Glomerular endothelial cell (primary cell): ENCODE data around the gene ATP6V0A4. TPM values are rescaled to one million over a fixed set of nuclear protein-coding genes. Genes with fewer than 3 reads are reported as not detected.

ENCODE experiments used
- DNase-seq: peaks from one replicate; pipeline ENCODE4 v3.0.0-alpha.2; 2011; ENCODE audit warnings: low read depth, low spot score; ENCODE audit errors: extremely low read depth
- total RNA-seq: library from RNA; depleted of rRNA; stranded (reverse); fragments of >200 nt; gene quantifications from 2 replicates; pipeline ENCODE4 v1.2.3, GENCODE V29; 2015

The ATP6V0A4 gene
- total RNA-seq, 1 donor from 2014 or later = not detected

DNA sequence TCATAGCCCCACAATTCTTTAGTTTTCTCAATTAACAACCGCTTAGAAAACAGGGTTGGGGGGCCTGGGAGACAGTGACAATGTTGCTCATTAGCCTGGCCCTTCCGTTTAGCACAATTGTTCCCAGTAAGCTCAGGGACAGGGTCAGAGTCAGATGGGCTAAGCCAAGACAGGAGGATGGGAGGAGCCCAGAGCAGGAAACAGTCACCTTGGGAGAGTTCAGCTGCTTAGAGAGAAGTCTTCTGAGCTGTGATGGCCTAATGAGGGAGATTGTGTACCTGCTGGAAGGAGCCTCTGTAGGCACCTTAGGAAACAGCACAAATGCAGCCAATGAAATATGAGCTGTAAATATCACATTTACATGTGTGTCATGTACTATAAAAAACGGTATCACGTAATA lies 132.7 kb downstream of the ATP6V0A4 start:
- DNase-seq = no peak

DNA sequence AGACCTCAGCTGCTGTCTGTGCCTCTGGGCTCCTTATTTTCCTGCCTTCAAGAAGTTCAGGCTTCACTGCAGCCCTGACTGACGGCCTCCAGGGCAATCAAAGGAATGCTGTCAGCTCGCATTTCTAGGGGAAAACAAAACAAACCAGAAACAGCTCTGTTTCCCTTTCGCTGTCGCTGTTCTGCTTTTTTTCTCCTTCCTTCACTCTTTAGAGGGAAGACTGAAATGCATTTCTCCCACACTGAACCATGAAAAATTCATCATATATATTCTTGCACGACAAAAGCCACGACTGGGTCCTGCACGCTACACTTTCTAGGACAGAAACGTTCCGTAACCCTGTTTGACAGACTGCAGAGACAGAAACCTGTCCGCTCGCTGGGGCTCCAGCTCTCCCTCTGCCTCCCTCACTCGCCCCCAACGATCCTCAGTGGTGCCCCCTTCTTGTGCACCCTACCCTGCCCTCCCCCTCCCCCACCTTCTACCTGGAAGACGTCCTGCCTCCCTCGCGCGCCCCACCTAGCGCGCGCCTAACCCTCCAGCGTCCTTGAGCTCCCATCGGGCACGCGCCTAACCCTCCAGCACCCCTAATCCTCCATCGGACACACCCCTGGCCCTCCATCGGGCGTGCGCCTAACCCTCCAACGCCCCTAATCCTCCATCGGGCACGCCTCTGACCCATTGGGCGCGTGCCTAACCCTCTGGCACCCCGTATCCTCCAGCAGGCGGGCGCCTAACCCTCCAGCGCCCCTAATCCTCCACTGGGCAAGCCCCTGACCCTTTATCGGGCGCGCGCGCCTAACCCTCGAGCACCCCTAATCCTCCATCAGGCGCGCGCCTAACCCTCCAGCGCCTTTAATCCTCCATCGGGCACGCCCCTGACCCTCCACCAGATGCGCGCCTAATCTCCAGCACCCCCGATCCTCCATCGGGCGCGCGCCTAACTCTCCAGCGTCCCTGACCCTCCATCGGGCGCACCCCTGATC lies 134.0 kb downstream of the ATP6V0A4 start:
- DNase-seq = no peak

DNA sequence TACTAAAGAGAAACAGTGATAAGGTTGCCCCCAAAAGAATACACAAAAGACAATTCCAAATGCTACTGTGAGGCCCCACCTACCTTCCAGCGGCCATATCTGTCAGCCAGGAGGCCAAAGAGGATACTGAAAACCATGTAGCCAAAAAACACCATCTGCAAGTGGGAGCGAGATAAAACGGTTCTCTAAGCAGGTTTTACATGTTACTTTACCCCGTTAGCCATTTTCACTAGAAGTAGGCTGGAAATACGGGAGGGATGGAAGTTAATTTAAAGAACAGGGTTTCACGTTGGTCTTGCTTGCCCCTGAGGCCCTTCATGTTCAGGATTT lies 135.0 kb downstream of the ATP6V0A4 start:
- DNase-seq = no peak

DNA sequence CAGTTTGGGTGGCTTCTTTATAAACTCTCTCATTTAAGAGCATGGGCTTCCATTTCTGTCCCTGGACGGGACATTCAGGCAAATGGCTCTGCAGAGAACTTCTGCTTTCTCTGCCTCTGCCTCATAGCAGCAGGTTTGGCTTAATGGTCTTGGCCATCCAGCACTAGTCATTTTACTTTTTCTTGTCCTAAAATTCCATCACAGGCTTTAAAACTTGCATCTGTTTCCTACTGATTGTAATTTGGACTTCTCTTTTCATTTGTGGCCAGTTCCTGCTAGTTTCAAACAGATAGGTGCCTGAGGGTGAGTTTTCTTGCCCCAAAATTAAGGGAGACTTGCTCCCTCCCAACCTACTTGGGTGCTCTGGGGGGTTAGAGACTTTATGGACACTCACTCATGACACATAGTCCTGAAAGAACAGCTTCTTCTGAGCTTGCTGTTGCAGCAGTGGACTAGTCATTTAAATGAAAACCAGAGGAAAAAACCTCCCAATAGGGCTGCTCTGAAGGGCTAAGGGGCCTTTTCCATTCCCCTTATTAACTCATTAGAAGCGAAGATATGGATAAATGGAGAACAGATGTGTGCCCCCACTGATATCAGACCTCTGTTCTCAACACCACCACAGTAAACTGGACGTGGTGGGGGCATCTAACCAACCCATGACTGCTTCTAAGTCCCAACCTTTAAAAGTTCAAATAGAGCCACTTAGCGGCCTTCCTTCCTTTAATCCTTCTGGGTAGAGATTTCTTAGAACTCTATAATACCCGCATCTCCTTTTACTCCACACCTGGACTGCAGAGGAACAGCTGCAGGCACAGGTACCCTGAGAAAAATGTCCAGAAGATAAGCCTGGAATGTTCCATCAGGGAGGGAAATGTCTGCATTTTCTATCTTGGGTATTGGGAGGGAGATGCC lies 135.7 kb downstream of the ATP6V0A4 start:
- DNase-seq = no peak

DNA sequence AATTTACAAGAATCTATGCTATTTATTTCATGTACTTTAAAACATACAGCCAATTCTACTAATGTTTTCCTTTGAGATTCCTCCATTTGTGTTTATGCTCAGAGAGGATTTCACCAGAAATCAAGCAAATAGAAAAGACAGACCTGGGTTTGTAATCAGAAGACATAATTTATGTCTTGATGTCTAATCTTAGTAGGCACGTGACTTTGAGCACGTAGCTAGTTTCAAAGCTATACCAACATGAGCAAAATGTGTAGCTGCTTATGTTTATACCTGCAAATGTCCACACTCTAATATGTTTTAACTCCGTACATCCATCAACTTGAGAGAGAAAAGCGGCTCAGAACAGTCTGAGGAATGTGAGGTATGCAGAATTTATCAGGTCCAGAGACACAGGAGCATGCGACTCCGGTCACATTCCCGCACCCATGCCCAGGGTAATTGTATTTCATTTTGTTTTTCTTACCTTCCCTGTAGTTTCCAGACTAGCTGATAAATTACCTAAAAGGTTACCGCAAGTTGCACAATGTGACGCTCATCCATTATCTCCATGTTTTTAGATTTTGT lies 136.8 kb downstream of the ATP6V0A4 start:
- no peak for DNase-seq

DNA sequence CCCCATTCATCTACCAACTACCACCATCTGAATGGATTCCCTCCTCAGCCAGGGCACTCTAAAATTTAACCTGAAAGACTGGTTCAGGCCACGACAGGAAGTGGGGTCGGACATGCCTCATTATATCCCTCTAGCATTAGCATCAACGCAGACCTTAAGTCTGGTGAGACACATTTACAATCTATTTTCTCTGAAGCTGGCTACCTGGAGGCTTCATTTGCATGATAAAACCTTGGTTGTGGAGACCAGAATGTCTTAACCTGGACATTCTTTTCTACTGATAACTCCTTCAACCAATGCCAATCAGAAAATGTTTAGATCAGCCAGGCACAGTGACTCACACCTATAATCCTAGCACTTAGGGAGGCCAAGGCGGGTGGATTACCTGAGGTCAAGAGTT lies 139.1 kb downstream of the ATP6V0A4 start:
- no peak for DNase-seq

DNA sequence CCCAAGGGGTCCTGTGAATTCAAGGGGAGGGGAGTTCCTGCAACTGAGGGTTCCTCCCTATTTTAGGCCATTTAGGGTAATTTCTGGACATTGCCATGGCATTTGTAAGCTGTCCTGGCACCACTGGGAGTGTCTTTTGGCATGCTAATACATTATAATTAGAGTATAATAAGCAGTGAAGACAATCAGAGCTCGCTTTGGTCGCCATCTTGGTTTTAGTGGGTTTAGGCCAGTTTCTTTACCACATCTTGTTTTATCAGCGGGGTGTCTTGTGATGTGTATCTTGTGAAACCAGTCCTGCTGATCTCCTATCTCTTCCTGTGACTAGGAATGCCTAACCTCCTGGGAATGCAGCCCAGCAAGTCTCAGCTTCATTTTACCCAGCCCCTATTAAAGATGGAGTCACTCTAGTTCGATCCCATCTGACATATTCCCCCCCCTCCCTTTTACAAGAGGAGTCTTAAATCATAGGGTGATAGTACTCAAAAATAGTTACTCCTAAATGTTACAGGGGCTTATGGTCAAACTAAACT lies 140.1 kb downstream of the ATP6V0A4 start:
- DNase-seq = no peak

DNA sequence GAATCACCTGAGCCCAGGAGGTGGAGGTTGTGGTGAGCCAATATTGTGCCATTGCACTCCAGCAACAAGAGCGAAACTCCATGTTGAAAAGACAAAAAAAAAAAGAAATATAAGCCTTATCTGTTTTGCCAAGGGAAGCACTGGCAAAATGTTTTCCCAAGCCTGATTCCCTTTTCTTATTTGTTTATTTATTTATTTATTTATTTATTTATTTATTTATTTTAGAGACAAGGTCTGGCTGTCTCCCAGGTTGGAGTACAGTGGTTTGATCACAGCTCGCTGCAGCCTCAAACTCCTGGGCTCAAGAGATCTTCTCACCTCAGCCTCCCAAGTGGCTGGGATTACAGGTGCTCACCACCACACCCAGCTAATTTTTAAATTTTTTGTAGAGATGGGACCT lies 141.0 kb downstream of the ATP6V0A4 start:
- DNase-seq = no peak

Other genes starting within 250 kb of the ATP6V0A4 start
- gene SVOPL, start 96.8 kb downstream of the ATP6V0A4 start, total RNA-seq = not detected in 2 replicates
- gene TMEM213, start 202 bp downstream of the ATP6V0A4 start, total RNA-seq = not detected in 2 replicates
- 7.8 and 8.7 TPM in 2 replicates for gene KIAA1549, start 183.2 kb upstream of the ATP6V0A4 start, total RNA-seq
- 28.7 and 50.2 TPM in 2 replicates for gene ZC3HAV1L, start 237.8 kb upstream of the ATP6V0A4 start, total RNA-seq